Measurements from ENCODE around the gene AK2. TPM values are rescaled to one million over a fixed set of nuclear protein-coding genes. Genes with fewer than 3 reads are reported as not detected.

The AK2 gene
- polyA plus RNA-seq, 1 donor, result 192 TPM

- peak within 1 kb of the TSS; percentile 91 for H3K4me3 ChIP-seq (ENCODE audit: low read length)
- H3K27ac ChIP-seq (ENCODE audit: low read length), result peak within 1 kb of the TSS; percentile 73
- peaks cover 2% of the 10 kb centered on the region for H3K27me3 ChIP-seq (ENCODE audit: control insufficient read depth, insufficient read depth, low read length)
- peaks cover 13% of the 10 kb centered on the region for H3K4me1 ChIP-seq (ENCODE audit: control insufficient read depth, insufficient read depth, low read length)
- 42% methylated on average over 2 of the region's 83 CpGs for WGBS (ENCODE audit: insufficient coverage, low lambda C conversion rate)
- no peaks in the 10 kb centered on the region for H3K9me3 ChIP-seq (ENCODE audit: control insufficient read depth, low read depth, low read length)
- DNase-seq, result peak; percentile 96 to 98
- no peaks in the 10 kb centered on the region for H3K36me3 ChIP-seq (ENCODE audit: control insufficient read depth, insufficient read depth, low read length)
Observed at GRCh38 chr1:32964461-32965250, 72.0 kb downstream of the AK2 start, which contains the start of gene RNF19B. Gene RNF19B (minus strand): TSS chr1:32964809. CDS start chr1:32964685, 124 bp downstream.

- Histone ChIP-seq H3K27ac (ENCODE audit: low read length) (peak overlapping the region; percentile 73), H3K36me3 (ENCODE audit: control insufficient read depth, insufficient read depth, low read length) (peaks cover 2% of the 10 kb centered on the region), H3K9me3 (ENCODE audit: control insufficient read depth, low read depth, low read length) (no peaks in the 10 kb centered on the region), H3K4me3 (ENCODE audit: low read length) (peak overlapping the region; percentile 91), H3K27me3 (ENCODE audit: control insufficient read depth, insufficient read depth, low read length) (no peaks in the 10 kb centered on the region), H3K4me1 (ENCODE audit: control insufficient read depth, insufficient read depth, low read length) (peaks cover 13% of the 10 kb centered on the region)
- DNase-seq, result peak in 1 of 2 donors; percentile 72
- 0% methylated on average over 1 of the region's 78 CpGs for WGBS (ENCODE audit: insufficient coverage, low lambda C conversion rate)
Observed at GRCh38 chr1:32963746-32964460, 72.8 kb downstream of the AK2 start.

- Histone ChIP-seq H3K27me3 (ENCODE audit: control insufficient read depth, insufficient read depth, low read length) (no peaks in the 10 kb centered on the region), H3K4me3 (ENCODE audit: low read length) (peak overlapping the region; percentile 91), H3K36me3 (ENCODE audit: control insufficient read depth, insufficient read depth, low read length) (peaks cover 2% of the 10 kb centered on the region), H3K27ac (ENCODE audit: low read length) (no peak overlapping the region), H3K9me3 (ENCODE audit: control insufficient read depth, low read depth, low read length) (no peaks in the 10 kb centered on the region), H3K4me1 (ENCODE audit: control insufficient read depth, insufficient read depth, low read length) (peaks cover 13% of the 10 kb centered on the region)
- 17% methylated on average over 1 of the region's 6 CpGs for WGBS (ENCODE audit: insufficient coverage, low lambda C conversion rate)
- peak in 1 of 2 donors; percentile 60 for DNase-seq
Observed at GRCh38 chr1:32962248-32962896, 74.3 kb downstream of the AK2 start.

- peaks cover 13% of the 10 kb centered on the region for H3K4me1 ChIP-seq (ENCODE audit: control insufficient read depth, insufficient read depth, low read length)
Observed at GRCh38 chr1:32960819-32961355, 75.8 kb downstream of the AK2 start.

GRCh38 chr1:32960342-32960741 lies 76.3 kb downstream of the AK2 start:
- H3K4me3 ChIP-seq (ENCODE audit: low read length), result no peak overlapping the region
- no peaks in the 10 kb centered on the region for H3K27me3 ChIP-seq (ENCODE audit: control insufficient read depth, insufficient read depth, low read length)
- WGBS (ENCODE audit: insufficient coverage, low lambda C conversion rate), result no CpG with 5 or more reads among the region's 2 CpGs
- no peak for DNase-seq
- no peak overlapping the region for H3K27ac ChIP-seq (ENCODE audit: low read length)
- H3K4me1 ChIP-seq (ENCODE audit: control insufficient read depth, insufficient read depth, low read length), result peaks cover 12% of the 10 kb centered on the region
- peaks cover 2% of the 10 kb centered on the region for H3K36me3 ChIP-seq (ENCODE audit: control insufficient read depth, insufficient read depth, low read length)
- H3K9me3 ChIP-seq (ENCODE audit: control insufficient read depth, low read depth, low read length), result no peaks in the 10 kb centered on the region

More at GRCh38 chr1:32960819-32961355, 75.8 kb downstream of the AK2 start:
- no CpG with 5 or more reads among the region's 8 CpGs for WGBS (ENCODE audit: insufficient coverage, low lambda C conversion rate)
- Histone ChIP-seq H3K27me3 (ENCODE audit: control insufficient read depth, insufficient read depth, low read length) (no peaks in the 10 kb centered on the region), H3K9me3 (ENCODE audit: control insufficient read depth, low read depth, low read length) (no peaks in the 10 kb centered on the region), H3K4me3 (ENCODE audit: low read length) (no peak overlapping the region), H3K36me3 (ENCODE audit: control insufficient read depth, insufficient read depth, low read length) (peaks cover 2% of the 10 kb centered on the region), H3K27ac (ENCODE audit: low read length) (no peak overlapping the region)
- DNase-seq, result no peak

GRCh38 chr1:32958827-32959226 lies 77.9 kb downstream of the AK2 start:
- no CpG with 5 or more reads among the region's 1 CpG for WGBS (ENCODE audit: insufficient coverage, low lambda C conversion rate)
- DNase-seq, result no peak
- Histone ChIP-seq H3K4me1 (ENCODE audit: control insufficient read depth, insufficient read depth, low read length) (peaks cover 7% of the 10 kb centered on the region), H3K36me3 (ENCODE audit: control insufficient read depth, insufficient read depth, low read length) (peaks cover 2% of the 10 kb centered on the region), H3K4me3 (ENCODE audit: low read length) (no peak overlapping the region), H3K27me3 (ENCODE audit: control insufficient read depth, insufficient read depth, low read length) (no peaks in the 10 kb centered on the region), H3K9me3 (ENCODE audit: control insufficient read depth, low read depth, low read length) (no peaks in the 10 kb centered on the region), H3K27ac (ENCODE audit: low read length) (no peak overlapping the region)

Other genes starting within 250 kb of the AK2 start
- 59.9 TPM for gene YARS1, start 219.5 kb downstream of the AK2 start, polyA plus RNA-seq
- 27.5 TPM for gene S100PBP, start 219.2 kb downstream of the AK2 start, polyA plus RNA-seq
- gene FNDC5, start 166.0 kb downstream of the AK2 start, polyA plus RNA-seq, result 11.0 TPM
- 0.87 TPM for gene HPCA, start 150.4 kb downstream of the AK2 start, polyA plus RNA-seq
- 27.7 TPM for gene TMEM54, start 135.5 kb downstream of the AK2 start, polyA plus RNA-seq
- 31.3 TPM for gene RNF19B, start 72.1 kb downstream of the AK2 start, polyA plus RNA-seq
- 2.5 TPM for gene AZIN2, start 44.3 kb upstream of the AK2 start, polyA plus RNA-seq
- gene TRIM62, start 145.2 kb upstream of the AK2 start, polyA plus RNA-seq, result 3.2 TPM
- gene ZNF362, start 219.6 kb upstream of the AK2 start, polyA plus RNA-seq, result 27.1 TPM